Skeletal muscle tissue (tissue), 4 donors: ENCODE measurements around the gene NKAIN2. TPM values are rescaled to one million over a fixed set of nuclear protein-coding genes. Genes with fewer than 3 reads are reported as not detected.

Experiments used
- H3K27ac ChIP-seq: one replicate; pipeline ENCODE4 v1.7.0; 2013; ENCODE audit warnings: mild to moderate bottlenecking, low read depth, low read length, inconsistent platforms
- H3K27me3 ChIP-seq, 3 donors: one replicate each; pipeline ENCODE4 v1.7.0; 2013; ENCODE audit warnings: low read length in 3 of 3; ENCODE audit not compliant: control insufficient read depth in 3 of 3, insufficient read depth in 3 of 3
- H3K36me3 ChIP-seq, 3 donors: one replicate each; pipeline ENCODE4 v1.7.0; 2013; ENCODE audit warnings: low read length in 3 of 3; ENCODE audit not compliant: control insufficient read depth in 3 of 3, insufficient read depth in 3 of 3
- H3K4me1 ChIP-seq, 3 donors: one replicate each; pipeline ENCODE4 v1.7.0; 2013; ENCODE audit warnings: low read length in 3 of 3, mild to moderate bottlenecking in 3 of 3; ENCODE audit not compliant: control insufficient read depth in 3 of 3, insufficient read depth in 3 of 3
- H3K4me3 ChIP-seq, 3 donors: one replicate each; pipeline ENCODE4 v1.7.0; 2013; ENCODE audit warnings: low read length in 3 of 3
- H3K9ac ChIP-seq, 3 donors: one replicate each; pipeline ENCODE4 v1.7.0; 2013; ENCODE audit warnings: low read length in 3 of 3, mild to moderate bottlenecking in 3 of 3, moderate library complexity in 2 of 3, low read depth in 1 of 3
- H3K9me3 ChIP-seq, 3 donors: one replicate each; pipeline ENCODE4 v1.7.0; 2013; ENCODE audit warnings: low read length in 3 of 3; ENCODE audit not compliant: control insufficient read depth in 3 of 3
- total RNA-seq: library from RNA; depleted of rRNA; stranded (reverse); fragments of >200 nt; gene quantifications from one replicate; pipeline ENCODE4 v1.2.3, GENCODE V29; 2014
- donor health status: Osteomylitis.

Gene NKAIN2
- total RNA-seq, 1 donor from 2014 or later, result 3.1 TPM

- H3K4me3 ChIP-seq, result no peak overlapping the region
- H3K27ac ChIP-seq, result no peak overlapping the region
- no peaks in the 10 kb centered on the region for H3K4me1 ChIP-seq
- H3K9ac ChIP-seq, result no peak overlapping the region
- H3K9me3 ChIP-seq, result no peaks in the 10 kb centered on the region
- H3K27me3 ChIP-seq, result no peaks in the 10 kb centered on the region
- H3K36me3 ChIP-seq, result no peaks in the 10 kb centered on the region
These were observed 1019.1 kb downstream of the NKAIN2 start for GRCh38 chr6:124822721-124823120.

GRCh38 chr6:124823240-124824111, 1019.8 kb downstream of the NKAIN2 start:
- H3K4me3 ChIP-seq, result no peak overlapping the region
- no peak overlapping the region for H3K27ac ChIP-seq
- H3K27me3 ChIP-seq, result no peaks in the 10 kb centered on the region
- H3K9me3 ChIP-seq, result no peaks in the 10 kb centered on the region
- H3K4me1 ChIP-seq, result no peaks in the 10 kb centered on the region
- H3K9ac ChIP-seq, result no peak overlapping the region
- H3K36me3 ChIP-seq, result no peaks in the 10 kb centered on the region

GRCh38 chr6:124825564-124825963, 1021.9 kb downstream of the NKAIN2 start:
- H3K4me1 ChIP-seq, result no peaks in the 10 kb centered on the region
- no peaks in the 10 kb centered on the region for H3K27me3 ChIP-seq
- no peaks in the 10 kb centered on the region for H3K36me3 ChIP-seq
- H3K9ac ChIP-seq, result no peak overlapping the region
- H3K27ac ChIP-seq, result no peak overlapping the region
- H3K9me3 ChIP-seq, result no peaks in the 10 kb centered on the region
- no peak overlapping the region for H3K4me3 ChIP-seq

GRCh38 chr6:124829822-124830221, 1026.2 kb downstream of the NKAIN2 start:
- Histone ChIP-seq H3K4me3 (no peak overlapping the region), H3K4me1 (no peaks in the 10 kb centered on the region), H3K9me3 (no peaks in the 10 kb centered on the region), H3K9ac (no peak overlapping the region), H3K27ac (no peak overlapping the region), H3K27me3 (no peaks in the 10 kb centered on the region), H3K36me3 (no peaks in the 10 kb centered on the region)

GRCh38 chr6:124830506-124830905, 1026.8 kb downstream of the NKAIN2 start:
- H3K4me1 ChIP-seq, result no peaks in the 10 kb centered on the region
- H3K27ac ChIP-seq, result no peak overlapping the region
- no peaks in the 10 kb centered on the region for H3K9me3 ChIP-seq
- no peaks in the 10 kb centered on the region for H3K27me3 ChIP-seq
- no peak overlapping the region for H3K4me3 ChIP-seq
- H3K36me3 ChIP-seq, result no peaks in the 10 kb centered on the region
- no peak overlapping the region for H3K9ac ChIP-seq

GRCh38 chr6:124854338-124854922, 1050.8 kb downstream of the NKAIN2 start:
- Histone ChIP-seq H3K27ac (no peak overlapping the region), H3K4me3 (no peak overlapping the region), H3K4me1 (no peaks in the 10 kb centered on the region), H3K36me3 (no peaks in the 10 kb centered on the region), H3K27me3 (no peaks in the 10 kb centered on the region), H3K9ac (no peak overlapping the region), H3K9me3 (no peaks in the 10 kb centered on the region)

GRCh38 chr6:124857746-124858145, 1054.1 kb downstream of the NKAIN2 start:
- no peaks in the 10 kb centered on the region for H3K9me3 ChIP-seq

GRCh38 chr6:124858564-124858963, 1054.9 kb downstream of the NKAIN2 start:
- H3K36me3 ChIP-seq, result no peaks in the 10 kb centered on the region
- no peaks in the 10 kb centered on the region for H3K9me3 ChIP-seq

More at GRCh38 chr6:124857746-124858145, 1054.1 kb downstream of the NKAIN2 start:
- H3K9ac ChIP-seq, result no peak overlapping the region
- H3K4me1 ChIP-seq, result no peaks in the 10 kb centered on the region
- no peak overlapping the region for H3K4me3 ChIP-seq
- H3K36me3 ChIP-seq, result no peaks in the 10 kb centered on the region
- no peaks in the 10 kb centered on the region for H3K27me3 ChIP-seq
- no peak overlapping the region for H3K27ac ChIP-seq

GRCh38 chr6:124859366-124859765, 1055.7 kb downstream of the NKAIN2 start:
- Histone ChIP-seq H3K9me3 (no peaks in the 10 kb centered on the region), H3K9ac (no peak overlapping the region), H3K36me3 (no peaks in the 10 kb centered on the region), H3K4me1 (no peaks in the 10 kb centered on the region), H3K4me3 (no peak overlapping the region), H3K27ac (no peak overlapping the region), H3K27me3 (no peaks in the 10 kb centered on the region)

More at GRCh38 chr6:124858564-124858963, 1054.9 kb downstream of the NKAIN2 start:
- Histone ChIP-seq H3K27me3 (no peaks in the 10 kb centered on the region), H3K27ac (no peak overlapping the region), H3K9ac (no peak overlapping the region), H3K4me1 (no peaks in the 10 kb centered on the region), H3K4me3 (no peak overlapping the region)

- Histone ChIP-seq H3K36me3 (no peaks in the 10 kb centered on the region), H3K27me3 (no peaks in the 10 kb centered on the region), H3K27ac (no peak overlapping the region), H3K9ac (no peak overlapping the region), H3K9me3 (no peaks in the 10 kb centered on the region), H3K4me3 (no peak overlapping the region), H3K4me1 (no peaks in the 10 kb centered on the region)
These were observed 1062.4 kb downstream of the NKAIN2 start for GRCh38 chr6:124866040-124866439.
